ENCODE data around the gene CST11.

The CST11 gene

GRCh38 chr20:23401051-23401450 lies 51.6 kb downstream of the CST11 start:
- DNase-seq, result no peak
- intact Hi-C loops (cut with DNase I), result no loop called here
